ENCODE data around the gene GUCA2A. TPM values are rescaled to one million over a fixed set of nuclear protein-coding genes. Genes with fewer than 3 reads are reported as not detected.

GUCA2A gene
- total and polyA plus RNA-seq, 2 donors (not counting 1 experiment from before 2014, with no cell fraction given), result not detected

- Histone ChIP-seq H2AFZ (ENCODE audit: low read length) (no peak overlapping the region), H3K4me2 (ENCODE audit: extremely low read depth, insufficient read depth, low read length) (no peak overlapping the region), H3K9ac (ENCODE audit: insufficient read depth, low read length) (no peak overlapping the region), H3K4me1 (ENCODE audit: control insufficient read depth, extremely low read depth, insufficient read depth, low read length) (no peaks in the 10 kb centered on the region), H3K79me2 (ENCODE audit: control insufficient read depth, insufficient read depth, low read length) (no peaks in the 10 kb centered on the region), H3K9me3 (ENCODE audit: control insufficient read depth, insufficient read depth, low read depth, low read length) (no peaks in the 10 kb centered on the region), H3K4me3 (replicated peaks in 1 of 4; ENCODE audit: control extremely low read depth in 1 of 4, insufficient read depth in 1 of 4, low read depth in 3 of 4, low read length in 4 of 4) (no peak overlapping the region), H3K27me3 (ENCODE audit: control insufficient read depth, insufficient read depth, low read length) (no peaks in the 10 kb centered on the region), H3K27ac (ENCODE audit: insufficient read depth, low read length) (no peak overlapping the region), H3K36me3 (ENCODE audit: control insufficient read depth, insufficient read depth, low read length) (no peaks in the 10 kb centered on the region), H4K20me1 (ENCODE audit: control insufficient read depth, extremely low read depth, insufficient read depth, low read length) (no peaks in the 10 kb centered on the region)
- TF ChIP-seq CTCF (conservative IDR thresholded peaks at IDR 0.05 in 1 of 2, IDR thresholded peaks at IDR 0.05 in 1 of 2; ENCODE audit: low read depth in 1 of 2, low read length in 2 of 2), result no peak
- no peak for TF ChIP-seq EZH2 (IDR thresholded peaks at IDR 0.05; ENCODE audit: low read length, missing control alignments)
- DNase-seq (ENCODE audit: low read depth in 2 of 2), result no peak
These were observed 725 bp downstream of the GUCA2A start for GRCh38 chr1:42163536-42164503.

DNA sequence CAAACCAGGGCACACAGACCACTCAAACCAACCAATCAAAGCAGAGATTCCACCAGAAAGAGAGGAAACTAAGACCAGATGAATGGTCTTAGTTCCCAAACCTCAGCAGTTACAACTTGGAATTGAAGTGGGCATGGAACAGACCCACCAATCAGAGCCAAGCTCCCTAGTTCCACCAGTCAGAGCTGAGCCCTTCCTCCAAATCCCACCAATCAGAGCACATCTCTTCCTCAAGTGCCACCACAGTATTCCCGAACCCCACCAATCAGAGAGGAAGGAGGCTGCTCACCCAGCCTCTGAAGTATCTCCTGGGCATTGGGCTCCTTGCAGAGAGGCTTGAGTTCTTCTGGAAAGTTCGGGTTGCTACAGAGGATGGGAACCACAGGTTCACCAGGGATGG, 1.4 kb downstream of the GUCA2A start:
- DNase-seq (ENCODE audit: low read depth in 2 of 2), result no peak
- no peak overlapping the region for H3K4me2 ChIP-seq (ENCODE audit: extremely low read depth, insufficient read depth, low read length)
- no peak overlapping the region for H3K4me3 ChIP-seq (replicated peaks in 1 of 4; ENCODE audit: control extremely low read depth in 1 of 4, insufficient read depth in 1 of 4, low read depth in 3 of 4, low read length in 4 of 4)
- H3K79me2 ChIP-seq (ENCODE audit: control insufficient read depth, insufficient read depth, low read length), result no peaks in the 10 kb centered on the region
- H3K36me3 ChIP-seq (ENCODE audit: control insufficient read depth, insufficient read depth, low read length), result no peaks in the 10 kb centered on the region
- no peaks in the 10 kb centered on the region for H3K4me1 ChIP-seq (ENCODE audit: control insufficient read depth, extremely low read depth, insufficient read depth, low read length)
- TF ChIP-seq CTCF (conservative IDR thresholded peaks at IDR 0.05 in 1 of 2, IDR thresholded peaks at IDR 0.05 in 1 of 2; ENCODE audit: low read depth in 1 of 2, low read length in 2 of 2), result no peak
- H3K27me3 ChIP-seq (ENCODE audit: control insufficient read depth, insufficient read depth, low read length), result no peaks in the 10 kb centered on the region
- H3K9ac ChIP-seq (ENCODE audit: insufficient read depth, low read length), result no peak overlapping the region
- H4K20me1 ChIP-seq (ENCODE audit: control insufficient read depth, extremely low read depth, insufficient read depth, low read length), result no peaks in the 10 kb centered on the region
- no peak overlapping the region for H2AFZ ChIP-seq (ENCODE audit: low read length)
- no peak overlapping the region for H3K27ac ChIP-seq (ENCODE audit: insufficient read depth, low read length)
- H3K9me3 ChIP-seq (ENCODE audit: control insufficient read depth, insufficient read depth, low read depth, low read length), result no peaks in the 10 kb centered on the region

DNA sequence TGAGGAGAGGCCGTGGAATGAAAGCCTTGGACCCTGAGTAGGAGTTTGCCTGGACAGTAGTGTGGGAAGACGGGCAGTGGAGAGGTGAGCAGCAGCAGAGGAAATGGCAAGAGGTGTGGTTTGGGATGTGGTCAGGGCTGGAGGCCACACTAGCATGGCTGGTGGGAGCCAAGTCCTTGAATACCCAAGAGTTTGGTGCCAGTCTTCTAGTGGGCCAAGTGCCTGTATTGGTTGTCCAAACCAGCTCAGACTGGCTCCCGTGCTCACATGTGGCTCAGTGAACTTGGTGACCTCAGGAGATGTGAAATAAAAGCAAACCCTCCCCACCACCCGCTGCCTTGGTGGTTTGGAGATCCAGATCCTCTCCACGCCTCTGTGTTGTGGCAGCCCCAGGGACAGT, 2.4 kb downstream of the GUCA2A start:
- no peaks in the 10 kb centered on the region for H3K9me3 ChIP-seq (ENCODE audit: control insufficient read depth, insufficient read depth, low read depth, low read length)
- no peaks in the 10 kb centered on the region for H4K20me1 ChIP-seq (ENCODE audit: control insufficient read depth, extremely low read depth, insufficient read depth, low read length)
- no peak overlapping the region for H3K27ac ChIP-seq (ENCODE audit: insufficient read depth, low read length)
- no peak for DNase-seq (ENCODE audit: low read depth in 2 of 2)
- no peaks in the 10 kb centered on the region for H3K4me1 ChIP-seq (ENCODE audit: control insufficient read depth, extremely low read depth, insufficient read depth, low read length)
- H3K9ac ChIP-seq (ENCODE audit: insufficient read depth, low read length), result no peak overlapping the region
- H3K79me2 ChIP-seq (ENCODE audit: control insufficient read depth, insufficient read depth, low read length), result no peaks in the 10 kb centered on the region
- H3K27me3 ChIP-seq (ENCODE audit: control insufficient read depth, insufficient read depth, low read length), result no peaks in the 10 kb centered on the region
- no peaks in the 10 kb centered on the region for H3K36me3 ChIP-seq (ENCODE audit: control insufficient read depth, insufficient read depth, low read length)
- H3K4me3 ChIP-seq (replicated peaks in 1 of 4; ENCODE audit: control extremely low read depth in 1 of 4, insufficient read depth in 1 of 4, low read depth in 3 of 4, low read length in 4 of 4), result no peak overlapping the region
- H3K4me2 ChIP-seq (ENCODE audit: extremely low read depth, insufficient read depth, low read length), result no peak overlapping the region
- TF ChIP-seq EZH2 (IDR thresholded peaks at IDR 0.05; ENCODE audit: low read length, missing control alignments) (no peak), CTCF (conservative IDR thresholded peaks at IDR 0.05 in 1 of 2, IDR thresholded peaks at IDR 0.05 in 1 of 2; ENCODE audit: low read depth in 1 of 2, low read length in 2 of 2) (no peak)
- no peak overlapping the region for H2AFZ ChIP-seq (ENCODE audit: low read length)

Data from fibroblast of lung (primary cell).